ENCODE measurements around the gene SLC17A6. TPM values are rescaled to one million over a fixed set of nuclear protein-coding genes. Genes with fewer than 3 reads are reported as not detected.

Gene SLC17A6
- total RNA-seq, 4 donors from 2014 or later: not detected

DNA sequence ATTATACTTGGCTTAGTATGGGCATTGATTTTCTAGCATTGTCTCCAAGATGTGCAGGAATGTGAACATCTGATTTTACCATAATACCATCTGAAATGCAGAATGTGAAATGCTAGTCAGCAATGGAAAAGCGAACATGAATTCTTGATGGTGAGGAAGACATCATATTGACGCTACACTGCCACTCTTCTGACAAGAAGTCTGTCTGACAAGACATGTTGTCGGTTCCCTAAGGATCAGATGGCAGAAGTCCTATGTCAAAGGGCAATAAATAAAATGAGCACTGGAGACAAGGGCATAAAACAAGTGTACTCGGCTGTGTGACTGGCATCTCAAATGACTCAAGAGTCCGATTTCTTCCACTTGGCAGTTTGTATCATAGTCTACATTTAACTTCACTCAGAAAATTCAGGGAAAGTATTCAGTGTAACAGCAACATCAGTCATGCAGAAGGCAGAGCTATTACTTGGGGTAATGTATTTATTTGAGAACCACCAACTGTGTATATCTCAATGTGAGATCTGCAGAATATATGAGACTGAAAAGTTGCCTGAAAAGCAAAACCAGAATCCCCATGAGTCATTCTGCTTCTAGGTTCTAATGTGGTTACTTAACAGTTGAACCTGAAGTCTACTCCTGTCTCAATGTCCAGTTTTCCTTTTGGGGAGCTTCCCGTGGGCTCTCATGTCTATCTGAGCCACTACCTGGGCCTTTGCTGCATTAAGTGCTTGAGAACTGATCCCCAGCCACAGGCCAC is 51.5 kb downstream of the SLC17A6 start:
- Histone ChIP-seq H3K27me3 (no peaks in the 10 kb centered on the region), H3K4me3 (no peak overlapping the region), H3K4me1 (no peaks in the 10 kb centered on the region), H3K36me3 (no peaks in the 10 kb centered on the region), H3K27ac (no peak overlapping the region), H3K9me3 (no peaks in the 10 kb centered on the region)
- no peak for ATAC-seq
- 69 to 91% methylated on average over 5 to 6 of the region's 6 CpGs for WGBS, 2 donors (ENCODE audit: low coverage in 1 of 2)
- no peak for TF ChIP-seq POLR2AphosphoS5 (IDR thresholded peaks at IDR 0.05)
- TF ChIP-seq EP300 (IDR thresholded peaks at IDR 0.05): no peak
- TF ChIP-seq POLR2A (IDR thresholded peaks at IDR 0.05): no peak
- TF ChIP-seq, protein P1, sequence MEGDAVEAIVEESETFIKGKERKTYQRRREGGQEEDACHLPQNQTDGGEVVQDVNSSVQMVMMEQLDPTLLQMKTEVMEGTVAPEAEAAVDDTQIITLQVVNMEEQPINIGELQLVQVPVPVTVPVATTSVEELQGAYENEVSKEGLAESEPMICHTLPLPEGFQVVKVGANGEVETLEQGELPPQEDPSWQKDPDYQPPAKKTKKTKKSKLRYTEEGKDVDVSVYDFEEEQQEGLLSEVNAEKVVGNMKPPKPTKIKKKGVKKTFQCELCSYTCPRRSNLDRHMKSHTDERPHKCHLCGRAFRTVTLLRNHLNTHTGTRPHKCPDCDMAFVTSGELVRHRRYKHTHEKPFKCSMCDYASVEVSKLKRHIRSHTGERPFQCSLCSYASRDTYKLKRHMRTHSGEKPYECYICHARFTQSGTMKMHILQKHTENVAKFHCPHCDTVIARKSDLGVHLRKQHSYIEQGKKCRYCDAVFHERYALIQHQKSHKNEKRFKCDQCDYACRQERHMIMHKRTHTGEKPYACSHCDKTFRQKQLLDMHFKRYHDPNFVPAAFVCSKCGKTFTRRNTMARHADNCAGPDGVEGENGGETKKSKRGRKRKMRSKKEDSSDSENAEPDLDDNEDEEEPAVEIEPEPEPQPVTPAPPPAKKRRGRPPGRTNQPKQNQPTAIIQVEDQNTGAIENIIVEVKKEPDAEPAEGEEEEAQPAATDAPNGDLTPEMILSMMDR (IDR thresholded peaks at IDR 0.05): no peak

DNA sequence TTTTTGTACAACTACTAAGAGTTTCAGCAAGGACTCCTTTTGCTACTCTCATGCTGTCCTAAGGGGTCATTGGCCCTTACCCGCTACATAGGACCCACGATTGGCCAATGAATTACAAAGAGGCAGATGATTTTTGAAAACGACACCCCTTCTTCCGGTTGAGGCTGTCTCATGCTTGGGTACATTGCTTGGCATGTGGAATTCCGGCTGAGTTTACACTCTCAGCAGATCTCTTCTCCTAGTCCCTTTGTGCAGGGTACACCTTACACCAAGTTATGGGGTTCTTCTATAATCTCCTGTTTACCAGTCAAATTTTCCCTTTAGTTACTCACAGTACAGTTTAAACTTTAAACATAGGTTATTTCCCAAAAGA is 52.1 kb downstream of the SLC17A6 start:
- Histone ChIP-seq H3K4me1 (no peaks in the 10 kb centered on the region), H3K9me3 (no peaks in the 10 kb centered on the region), H3K4me3 (no peak overlapping the region), H3K36me3 (no peaks in the 10 kb centered on the region), H3K27ac (no peak overlapping the region), H3K27me3 (no peaks in the 10 kb centered on the region)
- no peak for ATAC-seq
- 76 to 78% methylated on average over 5 of the region's 5 CpGs for WGBS, 2 donors (ENCODE audit: low coverage in 1 of 2)
- TF ChIP-seq EP300 (IDR thresholded peaks at IDR 0.05) (no peak), POLR2AphosphoS5 (IDR thresholded peaks at IDR 0.05) (no peak), POLR2A (IDR thresholded peaks at IDR 0.05) (no peak)
- TF ChIP-seq, protein P1 (IDR thresholded peaks at IDR 0.05): no peak

DNA sequence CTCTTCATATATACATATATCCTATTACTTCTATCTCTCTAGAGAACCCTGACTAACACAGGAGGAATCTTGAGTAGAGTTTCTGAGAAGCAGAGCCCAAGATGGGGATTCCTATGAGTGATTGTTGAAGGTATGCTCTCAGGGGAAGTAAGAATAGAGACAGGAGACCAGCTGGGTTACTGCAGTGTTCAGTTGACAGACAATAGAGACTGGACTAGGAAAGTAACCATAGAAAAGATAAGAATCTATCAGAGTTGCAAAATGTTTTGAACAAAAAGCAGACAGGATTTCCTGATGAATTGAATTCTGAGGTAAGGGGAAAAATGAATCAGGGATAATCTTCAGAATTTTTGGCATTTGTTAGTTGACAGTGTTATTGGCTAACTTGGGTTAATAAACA is 54.4 kb downstream of the SLC17A6 start:
- H3K27ac ChIP-seq: no peak overlapping the region
- H3K4me3 ChIP-seq: no peak overlapping the region
- no peaks in the 10 kb centered on the region for H3K9me3 ChIP-seq
- no peaks in the 10 kb centered on the region for H3K27me3 ChIP-seq
- H3K36me3 ChIP-seq: no peaks in the 10 kb centered on the region
- TF ChIP-seq EP300 (IDR thresholded peaks at IDR 0.05): no peak
- H3K4me1 ChIP-seq: no peaks in the 10 kb centered on the region
- no peak for ATAC-seq

DNA sequence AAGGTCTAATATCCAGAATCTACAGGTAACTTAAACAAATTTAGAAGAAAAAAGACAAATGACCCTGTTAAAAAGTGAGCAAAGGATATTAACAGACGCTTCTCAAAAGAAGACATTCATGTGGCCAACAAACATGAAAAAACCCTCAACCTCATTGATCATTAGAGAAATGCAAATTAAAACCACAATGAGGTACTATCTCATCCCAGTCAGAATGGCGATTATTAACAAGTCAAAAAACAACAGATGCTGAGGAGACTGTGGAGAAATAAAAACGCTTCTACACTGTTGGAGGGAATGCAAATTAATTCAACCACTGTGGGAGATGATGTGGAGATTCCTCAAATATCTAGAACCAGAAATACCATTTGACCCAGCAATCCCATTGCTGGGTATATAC is 67.2 kb downstream of the SLC17A6 start:
- no peak for TF ChIP-seq POLR2AphosphoS5 (IDR thresholded peaks at IDR 0.05)
- TF ChIP-seq EP300 (IDR thresholded peaks at IDR 0.05): no peak
- TF ChIP-seq, protein P1 (IDR thresholded peaks at IDR 0.05): no peak
- no peak for TF ChIP-seq POLR2A (IDR thresholded peaks at IDR 0.05)
- H3K27me3 ChIP-seq: no peaks in the 10 kb centered on the region
- no peak overlapping the region for H3K4me3 ChIP-seq
- 45 to 78% methylated on average over 3 of the region's 3 CpGs for WGBS, 2 donors (ENCODE audit: low coverage in 1 of 2)
- H3K4me1 ChIP-seq: no peaks in the 10 kb centered on the region
- H3K36me3 ChIP-seq: no peaks in the 10 kb centered on the region
- H3K27ac ChIP-seq: no peak overlapping the region
- no peak for ATAC-seq
- no peaks in the 10 kb centered on the region for H3K9me3 ChIP-seq

DNA sequence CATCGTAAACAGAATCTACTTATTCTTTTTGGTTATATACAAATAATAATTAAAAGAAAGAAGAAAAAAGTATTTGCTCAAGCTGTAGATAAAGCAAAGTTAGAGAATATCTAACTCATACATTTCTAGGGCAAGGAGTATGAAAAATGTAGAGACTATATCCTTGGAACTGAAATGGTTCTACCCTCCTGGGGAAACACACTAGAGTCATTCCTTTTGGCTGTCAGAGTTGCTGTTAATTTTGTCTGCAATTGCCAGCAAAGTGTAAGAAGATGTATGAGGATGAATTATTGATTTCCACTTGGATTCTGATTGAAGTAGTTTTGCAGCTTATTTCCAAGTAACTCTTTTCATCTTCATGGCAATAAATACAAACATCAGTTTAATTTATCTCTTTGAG is 69.1 kb downstream of the SLC17A6 start:
- Histone ChIP-seq H3K4me1 (no peaks in the 10 kb centered on the region), H3K36me3 (no peaks in the 10 kb centered on the region), H3K27ac (no peak overlapping the region), H3K9me3 (no peaks in the 10 kb centered on the region), H3K4me3 (no peak overlapping the region), H3K27me3 (no peaks in the 10 kb centered on the region)
- WGBS, 2 donors (ENCODE audit: low coverage in 1 of 2): 85% methylated on average over 1 of the region's 1 CpG; no CpG with 5 or more reads in 1 of the 2 donors
- no peak for TF ChIP-seq POLR2AphosphoS5 (IDR thresholded peaks at IDR 0.05)
- no peak for ATAC-seq

DNA sequence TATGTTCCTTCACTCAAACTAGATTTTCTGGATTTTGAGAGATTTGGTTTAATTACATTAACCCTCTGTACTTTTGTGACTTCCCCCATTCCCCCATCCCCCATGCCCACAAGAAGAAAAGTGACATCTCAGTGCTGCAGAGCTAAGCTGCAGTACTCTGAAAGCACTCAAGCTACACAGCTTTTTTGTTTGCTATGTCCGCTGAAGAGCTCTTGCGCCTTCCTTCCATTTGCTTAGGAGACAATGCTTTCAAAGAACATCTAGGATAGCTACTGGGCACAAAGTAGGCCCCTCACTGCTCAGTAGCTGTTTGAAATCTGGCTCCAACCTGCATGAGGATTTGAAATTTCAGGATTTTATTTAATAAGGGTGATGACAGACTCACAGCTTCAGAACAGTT is 69.7 kb downstream of the SLC17A6 start:
- H3K9me3 ChIP-seq: no peaks in the 10 kb centered on the region
- 81 to 83% methylated on average over 1 to 2 of the region's 2 CpGs for WGBS, 2 donors (ENCODE audit: low coverage in 1 of 2)
- no peaks in the 10 kb centered on the region for H3K4me1 ChIP-seq
- no peak overlapping the region for H3K27ac ChIP-seq
- TF ChIP-seq, protein P1 (IDR thresholded peaks at IDR 0.05): no peak
- TF ChIP-seq EP300 (IDR thresholded peaks at IDR 0.05): no peak
- TF ChIP-seq POLR2A (IDR thresholded peaks at IDR 0.05): no peak
- TF ChIP-seq POLR2AphosphoS5 (IDR thresholded peaks at IDR 0.05): no peak
- no peak for ATAC-seq
- no peaks in the 10 kb centered on the region for H3K27me3 ChIP-seq
- no peak overlapping the region for H3K4me3 ChIP-seq
- H3K36me3 ChIP-seq: no peaks in the 10 kb centered on the region
